Uterus (tissue), 4 donors: ENCODE measurements around the gene CAMK1D. TPM values are rescaled to one million over a fixed set of nuclear protein-coding genes. Genes with fewer than 3 reads are reported as not detected.
A peak's percentile ranks its signal among the peaks of the same experiment; 100 is the strongest.

ENCODE experiments used
- DNase-seq, 2 donors: peaks; one replicate each; pipeline ENCODE4 v3.0.0-alpha.2; 2019 to 2020
- H3K27ac ChIP-seq, 2 donors: fragments of 200-600 bp; sonication (generic); 1 replicate in 1 of 2; 2 replicates in 1 of 2; pipeline ENCODE4 v1.5.1; 2016 to 2018
- H3K27me3 ChIP-seq, 2 donors: fragments of 200-600 bp; sonication (generic); one replicate each; pipeline ENCODE4 v1.5.1; 2018 to 2019; ENCODE audit warnings: control low read depth in 1 of 2
- H3K36me3 ChIP-seq, 2 donors: fragments of 200-600 bp; sonication (generic); one replicate each; pipeline ENCODE4 v1.5.1; 2019; ENCODE audit warnings: control low read depth in 1 of 2
- H3K4me1 ChIP-seq, 2 donors: fragments of 200-600 bp; sonication (generic); one replicate each; pipeline ENCODE4 v1.5.1; 2018 to 2019; ENCODE audit warnings: control low read depth in 1 of 2
- H3K4me3 ChIP-seq, 2 donors: fragments of 200-600 bp; sonication (generic); 1 replicate in 1 of 2; 2 replicates in 1 of 2; pipeline ENCODE4 v1.5.1; 2018 to 2019; ENCODE audit warnings: mild to moderate bottlenecking in 1 of 2
- H3K9me3 ChIP-seq, 2 donors: fragments of 200-600 bp; sonication (generic); one replicate each; pipeline ENCODE4 v1.5.1; 2019; ENCODE audit warnings: control low read depth in 1 of 2
- POLR2A ChIP-seq, 2 donors: fragments of 450-650 bp; IDR thresholded peaks; one replicate each; pipeline ENCODE4 v1.6.1; 2016; ENCODE audit warnings: antibody characterized with exemption in 2 of 2, mild to moderate bottlenecking in 1 of 2, moderate library complexity in 1 of 2
- intact Hi-C: fragments of 100-400 bp; cut with DNase I; formaldehyde crosslinking; loops from one replicate; pipeline ENCODE4 v1.15.1; 2023; ENCODE audit warnings: low total_unique reads
- total RNA-seq, 4 donors: library from RNA; depleted of rRNA in 3 of 4; stranded (reverse); fragments of >200 nt in 3 of 4; gene quantifications; one replicate each; pipeline versions ENCODE4 v1.1.0 to v1.2.4, GENCODE V29; 2014 to 2023
- TF ChIP-seq, protein P1 (sequence below), 4 experiments: fragments of 200-600 bp in 2 of 4; fragments of 450-650 bp in 2 of 4; sonication (generic) in 2 of 4; IDR thresholded peaks; one replicate each; pipeline ENCODE4 v1.5.1; 2016 to 2019; ENCODE audit warnings: antibody characterized with exemption in 4 of 4, mild to moderate bottlenecking in 2 of 4, moderate library complexity in 1 of 4
- donor health status: DM: yes; HTN: yes; CAD: no.

CAMK1D gene
- total RNA-seq, 4 donors from 2014 or later: 3.5 to 48.4 (median 10.8) TPM

DNA sequence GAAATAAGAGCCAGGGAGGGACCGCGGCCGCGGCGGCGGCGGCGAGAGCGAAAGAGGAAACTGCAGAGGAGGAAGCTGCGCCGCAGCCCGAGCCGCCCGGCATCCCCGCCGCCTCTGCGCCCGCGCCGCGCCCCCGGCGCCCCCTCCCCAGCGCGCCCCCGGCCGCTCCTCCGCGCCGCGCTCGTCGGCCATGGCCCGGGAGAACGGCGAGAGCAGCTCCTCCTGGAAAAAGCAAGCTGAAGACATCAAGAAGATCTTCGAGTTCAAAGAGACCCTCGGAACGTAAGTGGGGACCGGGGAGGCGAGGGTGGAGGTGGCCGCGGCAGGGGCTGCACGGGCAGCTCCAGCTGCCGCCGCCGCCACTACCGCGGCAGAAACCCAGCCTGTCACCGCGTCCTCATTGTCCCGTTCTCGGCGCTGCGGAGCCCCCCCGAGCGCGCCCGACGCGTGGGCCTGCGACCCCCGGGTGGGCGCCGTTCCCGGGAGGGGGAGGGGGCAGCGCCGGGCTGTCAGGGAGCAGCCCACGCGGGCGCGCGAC lies 351 bp downstream of the CAMK1D start:
- intact Hi-C loops: loop anchor here (5.0 kb wide), 1 partner anchor 63 kb away; no protein-coding TSS in a partner anchor
- Histone ChIP-seq H3K27me3 (no peaks in the 10 kb centered on the region), H3K9me3 (no peaks in the 10 kb centered on the region), H3K4me3 (peak overlapping the region; percentile 56 to 95), H3K36me3 (no peaks in the 10 kb centered on the region), H3K27ac (peak overlapping the region; percentile 87 to 95), H3K4me1 (no peaks in the 10 kb centered on the region)
- peak in 1 of 2 donors; percentile 24 for DNase-seq
- TF ChIP-seq, protein P1, sequence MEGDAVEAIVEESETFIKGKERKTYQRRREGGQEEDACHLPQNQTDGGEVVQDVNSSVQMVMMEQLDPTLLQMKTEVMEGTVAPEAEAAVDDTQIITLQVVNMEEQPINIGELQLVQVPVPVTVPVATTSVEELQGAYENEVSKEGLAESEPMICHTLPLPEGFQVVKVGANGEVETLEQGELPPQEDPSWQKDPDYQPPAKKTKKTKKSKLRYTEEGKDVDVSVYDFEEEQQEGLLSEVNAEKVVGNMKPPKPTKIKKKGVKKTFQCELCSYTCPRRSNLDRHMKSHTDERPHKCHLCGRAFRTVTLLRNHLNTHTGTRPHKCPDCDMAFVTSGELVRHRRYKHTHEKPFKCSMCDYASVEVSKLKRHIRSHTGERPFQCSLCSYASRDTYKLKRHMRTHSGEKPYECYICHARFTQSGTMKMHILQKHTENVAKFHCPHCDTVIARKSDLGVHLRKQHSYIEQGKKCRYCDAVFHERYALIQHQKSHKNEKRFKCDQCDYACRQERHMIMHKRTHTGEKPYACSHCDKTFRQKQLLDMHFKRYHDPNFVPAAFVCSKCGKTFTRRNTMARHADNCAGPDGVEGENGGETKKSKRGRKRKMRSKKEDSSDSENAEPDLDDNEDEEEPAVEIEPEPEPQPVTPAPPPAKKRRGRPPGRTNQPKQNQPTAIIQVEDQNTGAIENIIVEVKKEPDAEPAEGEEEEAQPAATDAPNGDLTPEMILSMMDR (IDR thresholded peaks at IDR 0.05): no peak
- peak in 1 of 2 donors; percentile 29 for TF ChIP-seq POLR2A (IDR thresholded peaks at IDR 0.05)

DNA sequence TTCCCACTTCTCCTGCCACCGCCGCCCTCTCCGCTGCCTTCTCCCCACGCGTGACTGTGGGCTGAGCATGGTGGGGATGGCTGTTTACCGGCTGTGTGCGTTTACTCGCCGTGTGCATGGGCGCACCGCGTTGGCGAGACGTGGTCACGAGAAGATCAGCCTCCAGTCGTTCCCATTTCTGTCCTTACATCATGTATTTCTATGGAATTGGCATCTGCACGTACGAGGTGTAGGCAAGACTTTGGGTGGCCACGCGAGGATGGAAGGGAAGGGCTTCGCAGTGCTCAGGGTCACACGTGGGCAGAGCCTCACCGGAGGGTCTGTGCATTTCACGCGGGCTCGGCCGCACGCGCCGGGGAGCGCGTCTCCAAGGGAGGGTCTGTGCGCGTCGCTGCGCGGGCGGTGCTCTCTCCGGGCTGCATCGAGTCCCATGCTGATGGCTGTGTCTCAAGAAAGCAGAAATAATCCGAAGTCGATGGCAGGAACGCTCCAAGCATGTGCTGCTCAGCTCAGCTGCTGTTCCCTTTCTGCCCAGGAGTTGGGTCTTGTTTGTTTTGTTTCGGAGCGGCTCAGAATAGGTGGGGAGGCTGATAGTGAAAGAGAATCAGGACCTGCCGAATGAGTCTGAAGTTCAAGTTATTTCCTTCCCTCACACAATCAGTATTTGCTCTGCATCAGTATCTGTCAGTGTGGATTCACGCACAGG lies 973 bp downstream of the CAMK1D start:
- H3K4me1 ChIP-seq: no peaks in the 10 kb centered on the region
- H3K36me3 ChIP-seq: no peaks in the 10 kb centered on the region
- TF ChIP-seq, protein P1 (IDR thresholded peaks at IDR 0.05): peak in 1 of 4 experiments; percentile 5
- no peak for TF ChIP-seq POLR2A (IDR thresholded peaks at IDR 0.05)
- H3K9me3 ChIP-seq: no peaks in the 10 kb centered on the region
- intact Hi-C loops: loop anchor here (5.0 kb wide), 1 partner anchor 62 kb away; no protein-coding TSS in a partner anchor
- H3K27ac ChIP-seq: peak overlapping the region; percentile 87 to 95
- no peaks in the 10 kb centered on the region for H3K27me3 ChIP-seq
- peak in 1 of 2 donors; percentile 38 for DNase-seq
- peak overlapping the region; percentile 56 to 95 for H3K4me3 ChIP-seq

DNA sequence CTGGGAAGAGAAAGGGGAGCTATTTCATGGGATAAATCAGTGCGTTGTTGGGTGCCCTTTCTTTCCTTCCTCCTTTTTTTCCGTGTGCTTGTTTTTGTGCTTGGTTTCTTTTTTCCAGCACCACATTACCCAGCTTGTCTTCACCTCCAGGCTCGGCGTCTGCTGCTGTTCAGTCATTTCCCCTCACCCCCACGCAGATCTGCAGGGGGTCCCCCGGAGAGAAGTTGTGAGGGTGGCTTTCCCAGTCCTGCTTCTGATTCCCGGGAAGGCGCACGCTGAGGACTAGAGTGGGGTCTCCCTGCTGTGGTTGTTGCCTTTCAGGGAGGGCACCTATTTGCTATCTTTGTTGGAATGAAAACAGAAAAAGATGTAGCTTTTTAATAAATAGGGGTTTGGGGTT lies 1.6 kb downstream of the CAMK1D start:
- no peak for DNase-seq
- intact Hi-C loops: loop anchor here (5.0 kb wide), 1 partner anchor 61 kb away; no protein-coding TSS in a partner anchor
- H3K4me1 ChIP-seq: no peaks in the 10 kb centered on the region
- H3K27me3 ChIP-seq: no peaks in the 10 kb centered on the region
- H3K4me3 ChIP-seq: peak overlapping the region; percentile 56 to 95
- no peaks in the 10 kb centered on the region for H3K9me3 ChIP-seq
- no peaks in the 10 kb centered on the region for H3K36me3 ChIP-seq
- peak overlapping the region in 1 of 2 donors; percentile 87 for H3K27ac ChIP-seq
- TF ChIP-seq POLR2A (IDR thresholded peaks at IDR 0.05): no peak
- TF ChIP-seq, protein P1 (IDR thresholded peaks at IDR 0.05): no peak

DNA sequence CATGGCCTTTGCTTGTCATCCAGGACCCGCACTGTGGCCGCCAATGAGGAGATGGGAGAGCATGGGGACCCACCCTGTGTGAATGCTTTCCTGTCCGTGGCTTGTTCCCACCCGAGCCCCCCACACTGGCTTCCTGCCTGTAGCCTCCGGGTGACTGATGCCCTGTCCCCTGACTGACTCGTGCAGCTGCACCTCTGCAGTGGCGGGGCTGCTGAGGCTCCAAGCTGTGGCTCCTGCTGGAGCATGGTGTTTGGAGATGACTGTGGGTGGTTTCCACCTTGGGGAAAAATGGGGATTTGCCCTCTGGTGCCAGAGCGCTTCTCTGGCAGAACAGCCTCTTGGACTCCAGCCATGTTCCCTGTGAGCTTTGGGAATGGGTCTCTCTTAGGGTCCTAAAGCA lies 2.1 kb downstream of the CAMK1D start:
- Histone ChIP-seq H3K4me3 (no peak overlapping the region), H3K27ac (no peak overlapping the region), H3K27me3 (no peaks in the 10 kb centered on the region), H3K9me3 (no peaks in the 10 kb centered on the region), H3K36me3 (no peaks in the 10 kb centered on the region), H3K4me1 (no peaks in the 10 kb centered on the region)
- TF ChIP-seq POLR2A (IDR thresholded peaks at IDR 0.05): no peak
- TF ChIP-seq, protein P1 (IDR thresholded peaks at IDR 0.05): no peak
- intact Hi-C loops: loop anchor here (5.0 kb wide), 1 partner anchor 61 kb away; no protein-coding TSS in a partner anchor
- DNase-seq: no peak

DNA sequence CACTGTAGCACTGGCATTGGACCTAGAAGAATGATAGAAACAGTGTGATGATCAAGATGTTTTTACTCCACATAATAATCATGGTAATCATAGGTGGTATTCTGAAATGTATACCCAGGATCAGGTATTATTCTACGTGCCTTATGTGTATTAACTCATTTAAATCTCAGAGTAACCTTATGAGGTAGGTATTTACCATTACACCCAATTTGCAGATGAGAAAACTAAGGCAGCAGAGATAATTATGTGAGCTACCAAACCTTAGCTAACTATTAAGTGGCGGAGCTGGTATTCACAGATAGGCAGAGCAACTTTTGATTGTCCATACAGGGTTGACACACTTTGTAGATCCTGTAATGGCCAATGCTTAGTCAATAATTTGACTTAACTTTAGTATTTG lies 2.5 kb downstream of the CAMK1D start:
- DNase-seq: no peak
- Histone ChIP-seq H3K36me3 (no peaks in the 10 kb centered on the region), H3K4me3 (no peak overlapping the region), H3K4me1 (no peaks in the 10 kb centered on the region), H3K9me3 (no peaks in the 10 kb centered on the region), H3K27ac (no peak overlapping the region), H3K27me3 (no peaks in the 10 kb centered on the region)
- TF ChIP-seq, protein P1 (IDR thresholded peaks at IDR 0.05): no peak
- TF ChIP-seq POLR2A (IDR thresholded peaks at IDR 0.05): no peak
- intact Hi-C loops: loop anchor here (5.0 kb wide), 1 partner anchor 60 kb away; no protein-coding TSS in a partner anchor
